GM12878 (cell line): ENCODE measurements around the gene ARF5. TPM values are rescaled to one million over a fixed set of nuclear protein-coding genes. Genes with fewer than 3 reads are reported as not detected.

Experiments used
- ATAC-seq: fragments of 200-7000 bp; cut with Tn5 transposase; 3 replicates; pipeline ENCODE4 v1.9.1; 2020; ENCODE audit warnings: mild to moderate bottlenecking, moderate library complexity
- BruUV-seq: library from RNA; stranded (reverse); fragments of 400-500 nt; replicated peaks from 2 replicates; lab custom pipeline; 2021; lab: Mats Ljungman, UMichigan
- CTCF ChIA-PET: fragments of 300-600 bp; sonication (Branson Sonifier 250); formaldehyde crosslinking; extraction: SDS; loops from one replicate; lab custom pipeline; 2021; ENCODE audit warnings: inconsistent platforms; lab: Yijun Ruan, JAX
- POLR2A ChIA-PET: fragments of 350-600 bp; formaldehyde crosslinking; extraction: SDS; loops from one replicate; lab custom pipeline; 2021; ENCODE audit warnings: inconsistent platforms; lab: Charles Lee
- RAD21 ChIA-PET: fragments of 300-600 bp; sonication (Branson Sonifier 250); formaldehyde crosslinking; loops from one replicate; lab custom pipeline; 2023; ENCODE audit warnings: antibody characterized with exemption; ENCODE audit not compliant: unreplicated experiment; lab: Charles Lee
- SMC1A ChIA-PET: fragments of 300-600 bp; sonication (Branson Sonifier 250); formaldehyde crosslinking; loops from one replicate; lab custom pipeline; 2023; ENCODE audit not compliant: unreplicated experiment, uncharacterized antibody; lab: Charles Lee
- DNase-seq: peaks from one replicate; pipeline ENCODE4 v3.0.0-alpha.2; 2011; ENCODE audit warnings: low read depth, low spot score
- FAIRE-seq: peaks from 3 replicates; lab custom pipeline; 2011; peaks lifted over from hg19 to GRCh38; lab: Jason Lieb, UNC
- H2AFZ ChIP-seq: 2 replicates; pipeline ENCODE4 v1.6.0; 2011; ENCODE audit warnings: low read depth, low read length, control low read depth; ENCODE audit not compliant: control insufficient read depth
- H3K27ac ChIP-seq: 2 replicates; pipeline ENCODE4 v1.5.1; 2011; ENCODE audit warnings: control low read depth; ENCODE audit not compliant: control insufficient read depth, insufficient read depth
- H3K27me3 ChIP-seq, 2 experiments: replicated peaks in 1 of 2; 2 replicates each; pipeline versions ENCODE4 v1.6.0 to v1.6.1; 2011; ENCODE audit warnings: low read length in 1 of 2; ENCODE audit not compliant: control insufficient read depth in 2 of 2, insufficient read depth in 2 of 2
- H3K36me3 ChIP-seq, 2 experiments: 2 replicates each; pipeline ENCODE4 v1.5.1; 2011; ENCODE audit warnings: low read length in 1 of 2; ENCODE audit not compliant: control insufficient read depth in 2 of 2, insufficient read depth in 2 of 2
- H3K4me1 ChIP-seq: 2 replicates; pipeline ENCODE4 v1.6.1; 2011; ENCODE audit warnings: mild to moderate bottlenecking, low read length, moderate library complexity, mixed read lengths; ENCODE audit not compliant: control insufficient read depth, insufficient read depth
- H3K4me2 ChIP-seq: 2 replicates; pipeline ENCODE4 v1.6.0; 2011; ENCODE audit warnings: control low read depth; ENCODE audit not compliant: control insufficient read depth, insufficient read depth
- H3K4me3 ChIP-seq: fragments of 200-600 bp; sonication (generic); 2 replicates; pipeline ENCODE4 v1.5.1; 2016
- H3K79me2 ChIP-seq: 2 replicates; pipeline ENCODE4 v1.6.0; 2011; ENCODE audit warnings: low read length; ENCODE audit not compliant: control insufficient read depth, insufficient read depth
- H3K9ac ChIP-seq: 2 replicates; pipeline ENCODE4 v1.8.0; 2011; ENCODE audit warnings: low read length, control low read depth, mixed read lengths; ENCODE audit not compliant: control insufficient read depth, insufficient read depth
- H3K9me3 ChIP-seq: replicated peaks from 3 replicates; pipeline ENCODE4 v1.5.1; 2011; ENCODE audit warnings: mild to moderate bottlenecking, low read length; ENCODE audit not compliant: control insufficient read depth, insufficient read depth
- H4K20me1 ChIP-seq: 2 replicates; pipeline ENCODE4 v1.6.0; 2011; ENCODE audit not compliant: control insufficient read depth, insufficient read depth
- DPF2 ChIP-seq: fragments of 450-650 bp; IDR thresholded peaks from 2 replicates; pipeline ENCODE4 v1.6.1; 2017; ENCODE audit warnings: mild to moderate bottlenecking
- MLLT1 ChIP-seq: fragments of 450-650 bp; IDR thresholded peaks from 2 replicates; pipeline ENCODE4 v1.6.1; 2016; ENCODE audit warnings: mild to moderate bottlenecking
- TARDBP ChIP-seq: IDR thresholded peaks from 2 replicates; pipeline ENCODE4 v1.6.1; 2016; ENCODE audit warnings: borderline replicate concordance
- WGBS: methylation state at CpG from one replicate; pipeline ENCODE4 v1.1.6; 2016; ENCODE audit warnings: low lambda C conversion rate; ENCODE audit not compliant: insufficient replicate concordance, insufficient coverage; ENCODE audit errors: missing lambda C conversion rate; 5-methylcytosine and 5-hydroxymethylcytosine counted together
- in situ Hi-C: fragments of 300-500 bp; cut with MboI; formaldehyde crosslinking; loops from 9 replicates; pipeline ENCODE4 v1.14.3; 2018; ENCODE audit warnings: mixed read lengths
- intact Hi-C: fragments of 100-400 bp; cut with micrococcal nuclease; formaldehyde crosslinking; loops from one replicate; pipeline ENCODE4 v1.14.2; 2022; ENCODE audit not compliant: unreplicated experiment
- polyA plus RNA-seq, 11 experiments: library from polyadenylated mRNA; depleted of rRNA in 4 of 11; unstranded in 6 of 11; stranded (reverse) in 5 of 11; fragments of >200 nt; fragmentation: Nextera tagmentation in 4 of 11; fragmentation: Illumina TruSeq in 1 of 11; extraction: Ambion mirVana in 4 of 11; extraction: Trizol in 1 of 11; gene quantifications; 1 replicate in 1 of 11; 2 replicates in 10 of 11; pipeline versions ENCODE4 v1.2.1 to v1.2.3, GENCODE V29; 2011 to 2016; ENCODE audit warnings: inconsistent platforms in 2 of 11, missing spikeins in 2 of 11, low read depth in 1 of 11
- total RNA-seq, 4 experiments: library from RNA; depleted of rRNA in 3 of 4; stranded (reverse); fragments of >200 nt in 3 of 4; fragmentation: Illumina TruSeq in 1 of 4; extraction: Trizol in 1 of 4; gene quantifications; 2 replicates each; pipeline versions ENCODE4 v1.2.1 to v1.2.3, GENCODE V29; 2013 to 2021

ARF5 gene
- total and polyA plus RNA-seq, 10 of the 15 experiments (the other 5 are each of a cell fraction or from before 2014, with no cell fraction given), result 11.0 to 210 (median 131) TPM

- SMC1A ChIA-PET, result interaction anchor here (1.0 to 2.9 kb wide), 2 partner anchors 40 to 212 kb away, joined by 3 to 13 read pairs; no protein-coding TSS in a partner anchor
- Histone ChIP-seq H3K9me3 (no peaks in the 10 kb centered on the region), H2AFZ (peak overlapping the region; percentile 79), H3K4me1 (peaks cover 15% of the 10 kb centered on the region), H3K9ac (peak overlapping the region; percentile 51; the same call in 1 of the 2 replicates), H3K79me2 (peaks cover 30% of the 10 kb centered on the region), H3K4me3 (peak overlapping the region; percentile 94), H3K27me3 (no peaks in the 10 kb centered on the region), H3K36me3 (peaks cover 3 to 5% of the 10 kb centered on the region in 2 experiments; a peak in 3 of 4 replicates), H3K4me2 (peak overlapping the region; percentile 44), H4K20me1 (no peaks in the 10 kb centered on the region), H3K27ac (no peak overlapping the region)
- intact Hi-C loops (loop anchor here (2.0 kb wide), 1 partner anchor 65 kb away; the partner anchor contains the start of gene SND1), in situ Hi-C loops (no loop called here)
- no peak for FAIRE-seq
- CTCF ChIA-PET, result interaction anchor here (2.3 kb wide), 1 partner anchor 50 kb away, joined by 7 read pairs; no protein-coding TSS in a partner anchor
- BruUV-seq, result no TSS peak
- 78% methylated on average over 20 of the region's 20 CpGs for WGBS
- POLR2A ChIA-PET, result interaction anchor here (1.7 kb wide), 1 partner anchor 62 kb away, joined by 5 read pairs; no protein-coding TSS in a partner anchor
- DNase-seq, result no peak
- ATAC-seq, result no peak
- TF ChIP-seq DPF2, result peak; percentile 90
- TF ChIP-seq TARDBP, result no peak
- TF ChIP-seq MLLT1, result peak; percentile 79; the same call in 1 of the 2 replicates
- RAD21 ChIA-PET, result interaction anchor here (1.5 to 2.0 kb wide), 2 partner anchors 33 to 63 kb away, joined by 4 to 7 read pairs; no protein-coding TSS in a partner anchor
Observed at GRCh38 chr7:127587663-127588018, 570 bp upstream of the ARF5 start.
